Type B pancreatic cell (in vitro differentiated cells): ENCODE results near the gene TMC5. TPM values are rescaled to one million over a fixed set of nuclear protein-coding genes. Genes with fewer than 3 reads are reported as not detected.
"Not testable (repeated sequence)": the region's sequence is repeated elsewhere in the genome, so short reads cannot be mapped to it uniquely, and the experiment has no call there.

ENCODE experiments used
- DNase-seq: peaks from one replicate; pipeline ENCODE4 v3.0.0; 2021; ENCODE audit warnings: mixed read lengths; ENCODE audit not compliant: unreplicated experiment; ENCODE audit errors: extremely low spot score
- H3K27ac Mint-ChIP-seq: 2 replicates; pipeline ENCODE4 v1.8.0; 2021; ENCODE audit warnings: mild to moderate bottlenecking, mixed read lengths
- H3K27me3 Mint-ChIP-seq: 2 replicates; pipeline ENCODE4 v1.8.0; 2021; ENCODE audit warnings: mixed read lengths
- H3K36me3 Mint-ChIP-seq: 2 replicates; pipeline ENCODE4 v1.8.0; 2021; ENCODE audit warnings: mixed read lengths
- H3K4me1 Mint-ChIP-seq: one replicate; pipeline ENCODE4 v1.8.0; 2021; ENCODE audit warnings: mixed read lengths; ENCODE audit not compliant: unreplicated experiment
- H3K4me3 Mint-ChIP-seq: 2 replicates; pipeline ENCODE4 v1.8.0; 2021; ENCODE audit warnings: mild to moderate bottlenecking, mixed read lengths
- H3K9me3 Mint-ChIP-seq: 2 replicates; pipeline ENCODE4 v1.8.0; 2021; ENCODE audit warnings: mixed read lengths
- long read RNA-seq: library from polyadenylated mRNA; unstranded; transcript quantifications from one replicate; pipeline ENCODE4 v2.0.0, GENCODE V29; 2020
- total RNA-seq: library from RNA; stranded (reverse); gene quantifications from 2 replicates; pipeline ENCODE4 v1.2.1, GENCODE V29; 2021; ENCODE audit warnings: low replicate concordance
- TF ChIP-seq, protein P1 (sequence below): fragments of 200-600 bp; sonication (generic); conservative IDR thresholded peaks from 2 replicates; pipeline ENCODE4 v1.5.0; 2021; ENCODE audit warnings: antibody characterized with exemption, mild to moderate bottlenecking

The TMC5 gene
- 9.1 and 22.1 TPM in 2 replicates for total RNA-seq
- long read RNA-seq, partial matches to known transcripts, result 6 of 9 reads
- long read RNA-seq, other reads (novel, unspliced or antisense), result 3 of 9 reads

DNA sequence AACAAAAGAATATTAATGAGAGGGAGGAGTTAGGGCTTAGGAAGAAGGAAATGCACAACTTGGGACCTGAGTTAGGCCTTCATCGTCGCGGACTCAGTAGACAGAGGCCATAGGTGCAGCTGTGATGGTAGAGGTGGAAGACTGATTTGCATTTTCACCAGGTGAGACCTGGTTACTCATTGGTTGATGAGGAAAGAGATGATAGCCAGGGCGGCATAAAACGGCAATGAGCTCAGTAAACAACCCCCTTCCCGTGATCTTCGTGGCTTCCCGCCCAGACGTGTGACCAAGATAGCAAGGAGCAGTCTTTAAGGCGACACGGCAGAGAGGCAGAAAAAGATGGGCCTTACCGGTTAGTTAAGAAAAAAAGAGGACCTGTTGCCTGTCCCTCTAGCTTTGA lies at the start of gene TMC5:
Gene TMC5 (plus strand): TSS at position 244 of the 400 bp plus-strand sequence. CDS start 22,156 bp downstream, outside the sequence.
- Mint-ChIP-seq H3K4me1 (no peaks in the 10 kb centered on the region), H3K9me3 (no peaks in the 10 kb centered on the region), H3K36me3 (no peaks in the 10 kb centered on the region), H3K27me3 (peaks cover 12% of the 10 kb centered on the region), H3K27ac (peak within 1 kb of the TSS; percentile 7), H3K4me3 (no peak within 1 kb of the TSS)
- TF ChIP-seq, protein P1, sequence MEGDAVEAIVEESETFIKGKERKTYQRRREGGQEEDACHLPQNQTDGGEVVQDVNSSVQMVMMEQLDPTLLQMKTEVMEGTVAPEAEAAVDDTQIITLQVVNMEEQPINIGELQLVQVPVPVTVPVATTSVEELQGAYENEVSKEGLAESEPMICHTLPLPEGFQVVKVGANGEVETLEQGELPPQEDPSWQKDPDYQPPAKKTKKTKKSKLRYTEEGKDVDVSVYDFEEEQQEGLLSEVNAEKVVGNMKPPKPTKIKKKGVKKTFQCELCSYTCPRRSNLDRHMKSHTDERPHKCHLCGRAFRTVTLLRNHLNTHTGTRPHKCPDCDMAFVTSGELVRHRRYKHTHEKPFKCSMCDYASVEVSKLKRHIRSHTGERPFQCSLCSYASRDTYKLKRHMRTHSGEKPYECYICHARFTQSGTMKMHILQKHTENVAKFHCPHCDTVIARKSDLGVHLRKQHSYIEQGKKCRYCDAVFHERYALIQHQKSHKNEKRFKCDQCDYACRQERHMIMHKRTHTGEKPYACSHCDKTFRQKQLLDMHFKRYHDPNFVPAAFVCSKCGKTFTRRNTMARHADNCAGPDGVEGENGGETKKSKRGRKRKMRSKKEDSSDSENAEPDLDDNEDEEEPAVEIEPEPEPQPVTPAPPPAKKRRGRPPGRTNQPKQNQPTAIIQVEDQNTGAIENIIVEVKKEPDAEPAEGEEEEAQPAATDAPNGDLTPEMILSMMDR, result no peak
- DNase-seq, result no peak

- H3K9me3 Mint-ChIP-seq, H3K27ac Mint-ChIP-seq, H3K27me3 Mint-ChIP-seq, H3K4me1 Mint-ChIP-seq, DNase-seq, H3K36me3 Mint-ChIP-seq, H3K4me3 Mint-ChIP-seq: not testable (repeated sequence)
Observed at GRCh38 chr16:19372541-19372940, 45.1 kb upstream of the TMC5 start.

GRCh38 chr16:19374402-19374801 lies 43.3 kb upstream of the TMC5 start:
- no peak for DNase-seq
- no peaks in the 10 kb centered on the region for H3K9me3 Mint-ChIP-seq
- H3K27me3 Mint-ChIP-seq, result no peaks in the 10 kb centered on the region
- TF ChIP-seq, protein P1, result no peak
- H3K27ac Mint-ChIP-seq, result no peak overlapping the region
- H3K4me3 Mint-ChIP-seq, result no peak overlapping the region
- no peaks in the 10 kb centered on the region for H3K36me3 Mint-ChIP-seq
- H3K4me1 Mint-ChIP-seq, result no peaks in the 10 kb centered on the region

DNA sequence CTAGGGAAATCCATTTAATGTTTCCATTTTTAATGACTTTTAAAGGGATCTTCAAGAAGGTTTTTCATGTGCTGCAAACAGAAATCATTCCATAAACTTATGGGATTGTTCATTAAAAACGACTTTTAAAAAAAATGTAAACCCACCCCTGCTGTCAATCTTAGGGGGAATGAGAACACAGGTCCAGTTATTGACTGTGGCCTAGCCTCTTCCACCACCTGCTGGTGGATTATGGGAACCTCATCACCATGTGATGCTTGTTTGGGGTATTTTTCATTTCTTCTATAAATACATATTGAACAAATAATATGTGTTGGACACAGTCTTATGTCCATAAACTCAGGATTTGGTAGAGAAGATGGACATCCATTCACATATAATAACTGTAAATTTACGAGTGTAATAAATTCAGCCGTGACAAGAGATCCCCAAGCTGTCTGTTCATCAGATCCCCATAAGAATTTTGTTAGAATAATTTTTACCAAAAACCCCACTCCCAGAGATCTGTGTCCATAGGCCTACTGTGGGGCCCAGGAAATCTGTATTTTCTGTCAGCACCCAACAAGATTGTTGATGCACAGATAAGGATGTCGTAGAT lies 42.0 kb upstream of the TMC5 start:
- DNase-seq, result no peak

DNA sequence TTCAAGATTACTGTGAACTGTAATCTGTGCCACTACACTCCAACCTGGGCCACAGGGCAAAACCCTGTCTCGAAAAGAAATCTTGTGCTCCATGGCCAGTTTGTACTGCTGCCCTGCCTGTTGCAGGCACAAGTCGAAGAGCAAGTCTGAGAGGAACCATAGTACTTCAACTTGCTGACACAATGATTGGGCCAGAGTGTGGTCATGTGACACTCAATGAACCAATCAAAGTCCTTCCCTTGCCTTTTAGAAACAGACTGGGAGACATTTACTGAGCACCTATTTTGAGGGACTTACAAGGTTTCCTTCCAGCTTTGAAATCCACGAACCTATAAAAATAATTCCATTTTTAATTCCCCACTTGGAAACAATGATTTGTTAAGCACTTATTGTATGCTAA lies 39.8 kb upstream of the TMC5 start:
- H3K27ac Mint-ChIP-seq, result no peak overlapping the region
- H3K36me3 Mint-ChIP-seq, result no peaks in the 10 kb centered on the region
- TF ChIP-seq, protein P1, result no peak
- no peak overlapping the region for H3K4me3 Mint-ChIP-seq
- peaks cover 4% of the 10 kb centered on the region for H3K27me3 Mint-ChIP-seq
- H3K4me1 Mint-ChIP-seq, result peaks cover 3% of the 10 kb centered on the region
- DNase-seq, result no peak
- no peaks in the 10 kb centered on the region for H3K9me3 Mint-ChIP-seq

More for the DNA sequence above, 42.0 kb upstream of the TMC5 start:
- Mint-ChIP-seq H3K36me3 (no peaks in the 10 kb centered on the region), H3K27ac (no peak overlapping the region), H3K27me3 (no peaks in the 10 kb centered on the region), H3K4me1 (peaks cover 3% of the 10 kb centered on the region), H3K9me3 (no peaks in the 10 kb centered on the region), H3K4me3 (no peak overlapping the region)
- TF ChIP-seq, protein P1, result peak; percentile 95

DNA sequence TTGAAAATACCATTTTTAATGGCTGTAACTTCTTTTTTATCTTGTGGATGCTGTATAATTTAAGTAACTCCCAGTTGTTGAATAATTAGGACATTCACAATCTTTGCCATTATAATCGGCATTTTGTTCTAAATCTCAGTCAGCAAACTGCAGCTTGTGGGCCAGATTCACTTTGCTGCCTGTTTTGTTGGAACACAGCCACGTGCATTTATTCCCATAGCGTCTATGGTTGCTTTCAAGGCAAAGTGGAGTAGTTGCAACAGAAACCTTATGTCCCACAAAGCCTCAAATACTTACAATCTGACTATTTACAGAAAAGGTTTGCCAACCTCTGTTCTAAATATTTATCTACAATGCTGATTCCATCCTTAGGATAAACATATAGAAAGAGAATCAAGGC lies 39.2 kb upstream of the TMC5 start:
- TF ChIP-seq, protein P1, result no peak
- Mint-ChIP-seq H3K9me3 (no peaks in the 10 kb centered on the region), H3K4me1 (peaks cover 3% of the 10 kb centered on the region), H3K4me3 (no peak overlapping the region), H3K36me3 (no peaks in the 10 kb centered on the region), H3K27ac (no peak overlapping the region), H3K27me3 (peaks cover 4% of the 10 kb centered on the region)
- DNase-seq, result no peak
